Body of pancreas (tissue), 4 donors: ENCODE data around the gene SPATA31E1.

Experiments
- POLR2A ChIP-seq, 3 donors: fragments of 450-650 bp; IDR thresholded peaks; one replicate each; pipeline ENCODE4 v1.6.1; 2016; ENCODE audit warnings: antibody characterized with exemption in 3 of 3, mild to moderate bottlenecking in 2 of 3
- TF ChIP-seq, protein P1 (sequence below), 7 experiments: fragments of 450-650 bp in 4 of 7; fragments of 200-600 bp in 3 of 7; sonication (generic) in 3 of 7; IDR thresholded peaks; one replicate each; pipeline ENCODE4 v1.5.1; 2016 to 2019; ENCODE audit warnings: antibody characterized with exemption in 7 of 7

GRCh38 chr9:87873607-87874303 is 8.9 kb upstream of the SPATA31E1 start:
- no peak for TF ChIP-seq POLR2A (IDR thresholded peaks at IDR 0.05)
- TF ChIP-seq, protein P1, sequence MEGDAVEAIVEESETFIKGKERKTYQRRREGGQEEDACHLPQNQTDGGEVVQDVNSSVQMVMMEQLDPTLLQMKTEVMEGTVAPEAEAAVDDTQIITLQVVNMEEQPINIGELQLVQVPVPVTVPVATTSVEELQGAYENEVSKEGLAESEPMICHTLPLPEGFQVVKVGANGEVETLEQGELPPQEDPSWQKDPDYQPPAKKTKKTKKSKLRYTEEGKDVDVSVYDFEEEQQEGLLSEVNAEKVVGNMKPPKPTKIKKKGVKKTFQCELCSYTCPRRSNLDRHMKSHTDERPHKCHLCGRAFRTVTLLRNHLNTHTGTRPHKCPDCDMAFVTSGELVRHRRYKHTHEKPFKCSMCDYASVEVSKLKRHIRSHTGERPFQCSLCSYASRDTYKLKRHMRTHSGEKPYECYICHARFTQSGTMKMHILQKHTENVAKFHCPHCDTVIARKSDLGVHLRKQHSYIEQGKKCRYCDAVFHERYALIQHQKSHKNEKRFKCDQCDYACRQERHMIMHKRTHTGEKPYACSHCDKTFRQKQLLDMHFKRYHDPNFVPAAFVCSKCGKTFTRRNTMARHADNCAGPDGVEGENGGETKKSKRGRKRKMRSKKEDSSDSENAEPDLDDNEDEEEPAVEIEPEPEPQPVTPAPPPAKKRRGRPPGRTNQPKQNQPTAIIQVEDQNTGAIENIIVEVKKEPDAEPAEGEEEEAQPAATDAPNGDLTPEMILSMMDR (IDR thresholded peaks at IDR 0.05) = no peak
